CD4-positive, alpha-beta memory T cell (primary cell): ENCODE results near the gene MYCBPAP. TPM values are rescaled to one million over a fixed set of nuclear protein-coding genes. Genes with fewer than 3 reads are reported as not detected.

Experiments
- CTCF ChIA-PET: fragments of 350-600 bp; sonication (Branson Sonifier 250); formaldehyde crosslinking; loops from one replicate; lab custom pipeline; 2021; ENCODE audit warnings: inconsistent platforms; ENCODE audit not compliant: partially characterized antibody; lab: Charles Lee
- POLR2A ChIA-PET: fragments of 350-600 bp; sonication (Branson Sonifier 250); formaldehyde crosslinking; loops from one replicate; lab custom pipeline; 2021; ENCODE audit not compliant: partially characterized antibody; lab: Charles Lee
- DNase-seq, 5 donors: peaks; one replicate each; pipeline versions ENCODE4 v3.0.0 to v3.0.0-alpha.2; 2020 to 2022; ENCODE audit warnings: mixed read lengths in 1 of 5
- H3K27ac ChIP-seq: one replicate; pipeline ENCODE4 v1.7.0; 2013; ENCODE audit warnings: low read depth, low read length
- H3K27me3 ChIP-seq: 2 replicates; pipeline ENCODE4 v1.7.0; 2013; ENCODE audit warnings: mild to moderate bottlenecking, low read length, moderate library complexity; ENCODE audit not compliant: insufficient read depth
- H3K36me3 ChIP-seq: 2 replicates; pipeline ENCODE4 v1.7.0; 2013; ENCODE audit warnings: mild to moderate bottlenecking, low read length, moderate library complexity; ENCODE audit not compliant: insufficient read depth
- H3K4me1 ChIP-seq: 2 replicates; pipeline ENCODE4 v1.7.0; 2013; ENCODE audit warnings: mild to moderate bottlenecking, low read length, moderate library complexity; ENCODE audit not compliant: insufficient read depth
- H3K4me3 ChIP-seq, 2 donors: one replicate each; pipeline ENCODE4 v1.7.0; 2013; ENCODE audit warnings: low read length in 2 of 2, mild to moderate bottlenecking in 1 of 2
- H3K9me3 ChIP-seq, 2 donors: one replicate each; pipeline ENCODE4 v1.7.0; 2013; ENCODE audit warnings: low read length in 2 of 2, control low read depth in 1 of 2; ENCODE audit not compliant: control insufficient read depth in 1 of 2
- H3K27ac Mint-ChIP-seq, 7 donors: one replicate each; pipeline ENCODE4 v1.8.0; 2020 to 2021; ENCODE audit warnings: mixed read lengths in 7 of 7, mild to moderate bottlenecking in 6 of 7, inconsistent platforms in 3 of 7, moderate library complexity in 3 of 7
- H3K27me3 Mint-ChIP-seq, 2 donors: one replicate each; pipeline ENCODE4 v1.8.0; 2020 to 2021; ENCODE audit warnings: mixed read lengths in 2 of 2
- H3K36me3 Mint-ChIP-seq, 2 donors: one replicate each; pipeline ENCODE4 v1.8.0; 2020 to 2021; ENCODE audit warnings: mixed read lengths in 2 of 2, inconsistent platforms in 1 of 2, mild to moderate bottlenecking in 1 of 2
- H3K4me1 Mint-ChIP-seq, 4 donors: one replicate each; pipeline ENCODE4 v1.8.0; 2020 to 2021; ENCODE audit warnings: mixed read lengths in 4 of 4, mild to moderate bottlenecking in 1 of 4
- H3K4me3 Mint-ChIP-seq, 8 donors: one replicate each; pipeline ENCODE4 v1.8.0; 2020 to 2021; ENCODE audit warnings: mixed read lengths in 8 of 8, mild to moderate bottlenecking in 7 of 8, moderate library complexity in 6 of 8, inconsistent platforms in 3 of 8
- H3K9me3 Mint-ChIP-seq, 8 donors: one replicate each; pipeline ENCODE4 v1.8.0; 2020 to 2021; ENCODE audit warnings: mixed read lengths in 8 of 8, mild to moderate bottlenecking in 5 of 8, inconsistent platforms in 3 of 8, moderate library complexity in 1 of 8
- intact Hi-C: fragments of 100-400 bp; cut with micrococcal nuclease; formaldehyde crosslinking; loops from one replicate; pipeline ENCODE4 v1.15.1; 2023
- polyA plus RNA-seq, 2 donors: library from polyadenylated mRNA; unstranded; fragments of 300-500 nt; fragmentation: Illumina TruSeq; gene quantifications; one replicate each; pipeline ENCODE4 v1.2.3, GENCODE V29; 2021
- total RNA-seq, 2 experiments: library from RNA; stranded (reverse); gene quantifications; one replicate each; pipeline ENCODE4 v1.2.3, GENCODE V29; 2021

Gene MYCBPAP
- total and polyA plus RNA-seq, 4 experiments from 2014 or later, result 0.24 to 6.8 (median 5.3) TPM; not detected in 1

DNA sequence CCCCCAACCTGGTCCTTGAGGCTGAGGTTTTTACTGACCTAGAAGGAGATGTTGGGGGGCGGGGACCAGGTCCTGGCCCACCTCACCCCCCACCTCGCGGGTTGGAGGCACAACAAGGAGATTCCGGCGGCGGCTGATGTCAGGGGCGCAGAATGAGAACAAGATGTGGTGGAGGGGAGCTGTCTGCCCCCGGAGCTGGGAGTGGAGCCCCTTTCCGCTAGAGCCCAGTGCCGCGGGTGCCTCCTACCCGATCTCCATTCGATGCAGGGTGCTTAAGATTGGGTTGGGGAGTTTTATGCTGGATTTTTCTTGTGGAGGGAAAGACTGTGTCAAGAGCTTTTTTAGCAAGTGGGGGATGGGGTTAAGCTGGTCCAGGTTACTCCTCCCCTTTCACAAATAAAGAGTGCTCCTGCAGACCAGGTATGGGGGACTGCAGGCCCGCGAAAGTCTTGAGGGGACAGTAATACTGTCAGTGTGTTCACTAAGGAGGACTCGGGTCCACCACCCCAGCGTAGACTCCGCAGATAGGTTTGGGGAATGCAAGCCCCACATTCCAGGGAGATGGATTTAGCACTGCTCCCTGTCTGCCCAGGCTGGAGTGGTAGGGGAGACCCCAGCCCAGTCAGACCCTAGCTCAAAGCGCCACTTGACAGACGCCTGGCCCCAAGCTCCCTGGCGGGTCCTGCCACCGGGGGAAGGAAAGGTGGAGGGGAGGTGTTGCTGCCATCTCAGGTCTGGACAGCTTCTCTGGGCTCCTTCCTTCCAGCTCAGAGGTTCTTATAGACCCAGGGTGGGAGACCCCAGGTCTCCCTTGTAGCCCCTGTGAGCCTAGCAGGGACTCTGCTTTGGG lies 54.2 kb downstream of the MYCBPAP start:
- no peak overlapping the region for H3K27ac ChIP-seq
- ChIA-PET POLR2A (interaction anchor here (1.3 kb wide), 1 partner anchor 165 kb away, joined by 4 read pairs; the partner anchor contains the start of gene LRRC59), CTCF (interaction anchor here (0.6 to 1.2 kb wide), 2 partner anchors 16 to 523 kb away, joined by 3 read pairs; partner anchors contain the start of gene SPATA20)
- H3K4me3 ChIP-seq, result no peak overlapping the region
- no peaks in the 10 kb centered on the region for H3K9me3 ChIP-seq
- intact Hi-C loops, result no loop called here
- no peaks in the 10 kb centered on the region for H3K36me3 ChIP-seq
- no peaks in the 10 kb centered on the region for H3K36me3 Mint-ChIP-seq
- peaks cover 33% of the 10 kb centered on the region for H3K27me3 ChIP-seq
- peaks cover 14 to 56% (median 28%) of the 10 kb centered on the region in 4 donors for H3K4me1 Mint-ChIP-seq
- H3K27ac Mint-ChIP-seq, result peak overlapping the region in 4 of 7 donors; percentile 52 to 70 (median 66)
- H3K9me3 Mint-ChIP-seq, result no peaks in the 10 kb centered on the region
- H3K4me1 ChIP-seq, result peaks cover 44% of the 10 kb centered on the region
- peak overlapping the region; percentile 18 to 85 (median 62) for H3K4me3 Mint-ChIP-seq
- peaks cover 37 to 52% of the 10 kb centered on the region in 2 donors for H3K27me3 Mint-ChIP-seq
- DNase-seq, result peak in 2 of 5 donors; percentile 18 to 19

DNA sequence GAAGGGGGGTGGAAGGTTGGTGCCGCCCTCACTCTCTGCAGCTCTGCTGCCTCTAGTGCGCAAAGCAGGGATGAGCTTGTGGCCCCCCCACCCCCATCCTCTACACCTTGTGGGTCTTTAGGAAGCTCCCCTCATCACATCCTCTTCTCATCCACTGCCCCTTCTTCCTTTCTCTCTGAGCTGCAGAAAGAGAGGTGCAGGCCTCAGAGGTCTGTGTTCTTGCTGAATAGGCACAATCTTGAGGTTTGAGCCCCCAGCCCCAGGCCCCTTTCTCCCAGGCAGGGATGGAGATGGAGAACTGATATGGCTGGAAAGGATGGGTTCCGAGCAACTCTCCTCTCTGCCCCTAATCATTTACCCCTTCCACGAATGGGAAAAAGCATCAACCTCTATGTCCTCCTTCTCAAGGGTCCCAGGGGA lies 54.9 kb downstream of the MYCBPAP start:
- H3K4me3 ChIP-seq, result no peak overlapping the region
- ChIA-PET POLR2A (no interaction called here), CTCF (interaction anchor here (0.6 to 1.2 kb wide), 2 partner anchors 16 to 522 kb away, joined by 3 read pairs; partner anchors contain the start of gene SPATA20)
- Mint-ChIP-seq H3K27me3 (peaks cover 40 to 51% of the 10 kb centered on the region in 2 donors), H3K4me1 (peaks cover 14 to 50% (median 28%) of the 10 kb centered on the region in 4 donors), H3K36me3 (no peaks in the 10 kb centered on the region), H3K4me3 (peak overlapping the region in 2 of 8 donors; percentile 32 to 64), H3K27ac (peak overlapping the region in 2 of 7 donors; percentile 18 to 70), H3K9me3 (no peaks in the 10 kb centered on the region)
- H3K9me3 ChIP-seq, result no peaks in the 10 kb centered on the region
- peaks cover 44% of the 10 kb centered on the region for H3K4me1 ChIP-seq
- H3K27ac ChIP-seq, result no peak overlapping the region
- DNase-seq, result no peak
- H3K36me3 ChIP-seq, result no peaks in the 10 kb centered on the region
- intact Hi-C loops, result no loop called here
- peaks cover 33% of the 10 kb centered on the region for H3K27me3 ChIP-seq

- intact Hi-C loops, result no loop called here
- H3K9me3 Mint-ChIP-seq, result no peaks in the 10 kb centered on the region
- no peaks in the 10 kb centered on the region for H3K36me3 Mint-ChIP-seq
- H3K27me3 ChIP-seq, result peaks cover 23% of the 10 kb centered on the region
- CTCF ChIA-PET, result no interaction called here
- H3K4me1 ChIP-seq, result peaks cover 33% of the 10 kb centered on the region
- DNase-seq, result peak in 2 of 5 donors; percentile 22 to 23
- peak overlapping the region in 2 of 7 donors; percentile 47 to 82 for H3K27ac Mint-ChIP-seq
- H3K27me3 Mint-ChIP-seq, result peaks cover 33 to 40% of the 10 kb centered on the region in 2 donors
- no peaks in the 10 kb centered on the region for H3K36me3 ChIP-seq
- no peaks in the 10 kb centered on the region for H3K9me3 ChIP-seq
- peak overlapping the region in 2 of 8 donors; percentile 31 to 55 for H3K4me3 Mint-ChIP-seq
- no peak overlapping the region for H3K4me3 ChIP-seq
- POLR2A ChIA-PET, result no interaction called here
- no peak overlapping the region for H3K27ac ChIP-seq
- H3K4me1 Mint-ChIP-seq, result peaks cover 9 to 32% (median 18%) of the 10 kb centered on the region in 4 donors
Observed at GRCh38 chr17:50564916-50565315, 56.7 kb downstream of the MYCBPAP start.

- peak in 4 of 5 donors; percentile 29 to 65 (median 38) for DNase-seq
- Mint-ChIP-seq H3K9me3 (no peaks in the 10 kb centered on the region), H3K27ac (peak overlapping the region in 6 of 7 donors; percentile 23 to 88 (median 60)), H3K36me3 (no peaks in the 10 kb centered on the region), H3K27me3 (peaks cover 30 to 38% of the 10 kb centered on the region in 2 donors), H3K4me1 (peaks cover 9 to 27% (median 17%) of the 10 kb centered on the region in 4 donors), H3K4me3 (peak overlapping the region in 2 of 8 donors; percentile 32 to 55)
- Histone ChIP-seq H3K9me3 (no peaks in the 10 kb centered on the region), H3K27me3 (peaks cover 21% of the 10 kb centered on the region), H3K27ac (no peak overlapping the region), H3K4me1 (peaks cover 27% of the 10 kb centered on the region), H3K4me3 (no peak overlapping the region), H3K36me3 (no peaks in the 10 kb centered on the region)
- intact Hi-C loops, result no loop called here
- ChIA-PET POLR2A (no interaction called here), CTCF (no interaction called here)
Observed at GRCh38 chr17:50565402-50566350, 57.4 kb downstream of the MYCBPAP start.

- H3K27ac Mint-ChIP-seq, result peak overlapping the region in 2 of 7 donors; percentile 31 to 74
Observed at GRCh38 chr17:50566886-50567285, 58.6 kb downstream of the MYCBPAP start.

DNA sequence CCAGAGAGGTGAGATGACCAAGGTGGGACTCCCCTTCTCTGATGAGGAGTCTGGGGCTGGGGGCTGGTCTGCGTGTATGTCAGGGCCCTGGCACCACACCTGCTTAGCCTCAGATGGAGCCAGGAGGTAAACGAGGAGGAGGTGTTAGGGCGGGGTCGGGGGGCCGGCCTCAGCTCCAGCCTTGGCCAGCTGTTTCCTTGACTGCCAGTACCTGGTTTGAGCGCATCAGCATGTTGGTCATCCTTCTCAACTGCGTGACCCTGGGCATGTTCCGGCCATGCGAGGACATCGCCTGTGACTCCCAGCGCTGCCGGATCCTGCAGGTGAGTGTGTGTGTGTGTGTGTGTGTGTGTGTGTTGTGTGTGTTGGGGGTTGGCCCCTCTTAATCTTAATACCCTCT lies 60.4 kb downstream of the MYCBPAP start:
- Mint-ChIP-seq H3K4me1 (peaks cover 5 to 20% (median 11%) of the 10 kb centered on the region in 4 donors), H3K36me3 (no peaks in the 10 kb centered on the region), H3K9me3 (no peaks in the 10 kb centered on the region), H3K4me3 (no peak overlapping the region), H3K27ac (no peak overlapping the region), H3K27me3 (peaks cover 29 to 38% of the 10 kb centered on the region in 2 donors)
- CTCF ChIA-PET, result no interaction called here
- Histone ChIP-seq H3K27me3 (peaks cover 10% of the 10 kb centered on the region), H3K4me1 (peaks cover 14% of the 10 kb centered on the region), H3K9me3 (no peaks in the 10 kb centered on the region), H3K27ac (no peak overlapping the region), H3K4me3 (no peak overlapping the region), H3K36me3 (no peaks in the 10 kb centered on the region)
- intact Hi-C loops, result no loop called here
- no peak for DNase-seq
- POLR2A ChIA-PET, result no interaction called here

More at GRCh38 chr17:50566886-50567285, 58.6 kb downstream of the MYCBPAP start:
- H3K4me1 Mint-ChIP-seq, result peaks cover 9 to 27% (median 17%) of the 10 kb centered on the region in 4 donors
- no peaks in the 10 kb centered on the region for H3K36me3 Mint-ChIP-seq
- intact Hi-C loops, result no loop called here
- Histone ChIP-seq H3K4me1 (peaks cover 21% of the 10 kb centered on the region), H3K27me3 (peaks cover 21% of the 10 kb centered on the region), H3K4me3 (no peak overlapping the region), H3K27ac (no peak overlapping the region), H3K36me3 (no peaks in the 10 kb centered on the region), H3K9me3 (no peaks in the 10 kb centered on the region)
- H3K27me3 Mint-ChIP-seq, result peaks cover 35 to 42% of the 10 kb centered on the region in 2 donors
- no peak for DNase-seq
- H3K9me3 Mint-ChIP-seq, result no peaks in the 10 kb centered on the region
- ChIA-PET CTCF (no interaction called here), POLR2A (no interaction called here)
- H3K4me3 Mint-ChIP-seq, result no peak overlapping the region
